ENCODE data around the gene BCL3. TPM values are rescaled to one million over a fixed set of nuclear protein-coding genes. Genes with fewer than 3 reads are reported as not detected.
A peak's percentile ranks its signal among the peaks of the same experiment; 100 is the strongest.

Gene BCL3
- total RNA-seq, 6 experiments from 2014 or later: 12.9 to 20.1 (median 16.7) TPM

- Mint-ChIP-seq H3K4me1 (ENCODE audit: low read depth) (peaks cover 45% of the 10 kb centered on the region), H3K4me3 (no peak overlapping the region), H3K27ac (0 out of 2 replicates have a peak overlapping the region, but pooled peaks have one; percentile 52), H3K27me3 (ENCODE audit: insufficient read depth) (peaks cover 2% of the 10 kb centered on the region; the same call in 1 of the 2 replicates), H3K36me3 (ENCODE audit: low read depth) (peaks cover 21% of the 10 kb centered on the region), H3K9me3 (no peaks in the 10 kb centered on the region)
- no peak for TF ChIP-seq CTCF (IDR thresholded peaks at IDR 0.05)
- no peak for DNase-seq
Observed at GRCh38 chr19:44759083-44759804, 10.7 kb downstream of the BCL3 start.

- H3K4me1 Mint-ChIP-seq (ENCODE audit: low read depth): peaks cover 48% of the 10 kb centered on the region
- TF ChIP-seq CTCF (IDR thresholded peaks at IDR 0.05): no peak
- H3K27ac Mint-ChIP-seq: no peak overlapping the region
- no peak overlapping the region for H3K4me3 Mint-ChIP-seq
- peaks cover 5% of the 10 kb centered on the region for H3K27me3 Mint-ChIP-seq (ENCODE audit: insufficient read depth)
- H3K36me3 Mint-ChIP-seq (ENCODE audit: low read depth): peaks cover 21% of the 10 kb centered on the region
- H3K9me3 Mint-ChIP-seq: no peaks in the 10 kb centered on the region
- DNase-seq: no peak
Observed at GRCh38 chr19:44762038-44762437, 13.5 kb downstream of the BCL3 start.

- H3K27me3 Mint-ChIP-seq (ENCODE audit: insufficient read depth): peaks cover 5% of the 10 kb centered on the region
- no peak for TF ChIP-seq CTCF (IDR thresholded peaks at IDR 0.05)
- H3K27ac Mint-ChIP-seq: no peak overlapping the region
- no peak overlapping the region for H3K4me3 Mint-ChIP-seq
- peaks cover 29% of the 10 kb centered on the region for H3K4me1 Mint-ChIP-seq (ENCODE audit: low read depth)
- DNase-seq: no peak
- peaks cover 9% of the 10 kb centered on the region; the same call in 1 of the 2 replicates for H3K36me3 Mint-ChIP-seq (ENCODE audit: low read depth)
- no peaks in the 10 kb centered on the region for H3K9me3 Mint-ChIP-seq
Observed at GRCh38 chr19:44765033-44765948, 16.8 kb downstream of the BCL3 start.

GRCh38 chr19:44765949-44766335, 17.4 kb downstream of the BCL3 start:
- no peaks in the 10 kb centered on the region for H3K9me3 Mint-ChIP-seq
- peaks cover 29% of the 10 kb centered on the region for H3K4me1 Mint-ChIP-seq (ENCODE audit: low read depth)
- H3K27me3 Mint-ChIP-seq (ENCODE audit: insufficient read depth): peaks cover 5% of the 10 kb centered on the region
- H3K4me3 Mint-ChIP-seq: no peak overlapping the region
- no peak overlapping the region for H3K27ac Mint-ChIP-seq
- DNase-seq: no peak
- TF ChIP-seq CTCF (IDR thresholded peaks at IDR 0.05): no peak
- H3K36me3 Mint-ChIP-seq (ENCODE audit: low read depth): peaks cover 2% of the 10 kb centered on the region; the same call in 1 of the 2 replicates

- Mint-ChIP-seq H3K36me3 (ENCODE audit: low read depth) (no peaks in the 10 kb centered on the region), H3K4me1 (ENCODE audit: low read depth) (peaks cover 32% of the 10 kb centered on the region), H3K9me3 (no peaks in the 10 kb centered on the region), H3K27me3 (ENCODE audit: insufficient read depth) (peaks cover 5% of the 10 kb centered on the region; the same call in 1 of the 2 replicates), H3K4me3 (no peak overlapping the region), H3K27ac (no peak overlapping the region)
- no peak for DNase-seq
- 0 out of 2 replicates have a peak, but pooled peaks have one; percentile 8 for TF ChIP-seq CTCF (IDR thresholded peaks at IDR 0.05)
Observed at GRCh38 chr19:44767295-44768180, 19.0 kb downstream of the BCL3 start.
